Stromal cell of bone marrow (primary cell): ENCODE data around the gene CDKN1C.

Experiments
- DNase-seq: peaks from one replicate; pipeline ENCODE4 v3.0.0-alpha.2; 2012; ENCODE audit warnings: low read depth

CDKN1C gene

GRCh38 chr11:2923446-2924375 lies 38.1 kb upstream of the CDKN1C start:
- DNase-seq: no peak

DNA sequence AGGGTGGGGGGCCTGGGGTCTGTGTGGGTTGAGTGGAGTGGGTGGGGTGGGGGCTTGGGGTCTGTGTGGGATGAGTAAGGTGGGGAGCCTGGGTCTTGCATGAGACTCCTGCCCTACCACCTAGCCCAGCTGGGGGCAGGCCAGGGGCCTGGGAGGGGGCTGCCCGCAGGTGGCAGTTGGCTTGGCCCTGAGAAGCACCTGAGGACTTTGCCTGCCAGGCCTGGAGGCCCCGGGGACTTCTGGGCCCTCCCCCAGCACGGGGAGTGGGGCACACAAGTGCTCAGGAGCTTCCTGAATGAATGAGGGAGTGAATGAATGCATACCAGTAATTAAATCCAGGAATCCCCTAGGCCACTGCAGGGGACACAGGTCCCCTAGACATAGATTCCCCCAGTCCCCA lies 37.1 kb upstream of the CDKN1C start:
- DNase-seq: no peak

- DNase-seq: no peak
These were observed 36.3 kb upstream of the CDKN1C start for GRCh38 chr11:2921742-2922493.

DNA sequence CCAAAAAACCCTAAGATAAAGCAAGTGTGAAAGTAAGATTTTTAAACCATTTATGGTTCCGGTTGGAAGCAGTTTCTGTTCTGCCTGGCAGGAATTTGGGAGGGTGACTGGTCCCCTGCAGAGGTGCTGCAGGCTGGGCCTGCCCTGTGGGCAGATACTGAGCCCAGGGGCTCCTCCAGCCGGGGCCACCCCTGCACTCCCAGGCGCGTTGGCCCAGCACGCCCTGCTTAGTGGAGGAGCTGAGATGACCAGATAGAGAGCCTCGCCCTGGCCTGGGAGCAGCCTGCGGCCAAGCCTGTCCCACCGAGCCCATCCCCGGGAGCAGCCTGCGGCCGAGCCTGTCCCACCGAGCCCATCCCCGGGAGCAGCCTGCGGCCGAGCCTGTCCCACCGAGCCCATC lies 35.7 kb upstream of the CDKN1C start:
- DNase-seq: no peak

GRCh38 chr11:2920343-2920742 lies 34.8 kb upstream of the CDKN1C start:
- no peak for DNase-seq

- DNase-seq: no peak
These were observed 34.3 kb upstream of the CDKN1C start for GRCh38 chr11:2919837-2920236.

DNA sequence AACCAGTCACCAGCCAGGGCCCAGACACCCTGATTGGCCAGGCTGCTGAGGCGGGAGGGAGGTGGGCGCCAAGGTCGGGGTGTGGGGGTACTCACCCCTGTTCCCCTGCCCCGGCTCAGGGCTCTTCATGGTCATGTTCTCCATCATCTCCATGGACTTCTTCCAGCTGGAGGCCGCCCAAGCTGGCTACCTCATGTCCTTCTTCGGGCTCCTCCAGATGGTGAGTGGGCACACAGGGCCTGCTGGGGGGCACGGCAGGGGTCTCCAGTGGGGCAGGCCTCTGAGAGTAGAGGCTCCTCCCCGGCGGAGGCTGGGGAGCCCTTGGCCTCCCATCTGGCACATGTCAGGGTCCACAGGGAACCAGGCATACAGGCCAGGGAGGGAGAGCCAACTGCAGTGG lies 33.6 kb upstream of the CDKN1C start:
- DNase-seq: no peak

- DNase-seq: no peak
These were observed 32.4 kb upstream of the CDKN1C start for GRCh38 chr11:2917842-2918490.

GRCh38 chr11:2916892-2917645 lies 31.5 kb upstream of the CDKN1C start:
- no peak for DNase-seq

DNA sequence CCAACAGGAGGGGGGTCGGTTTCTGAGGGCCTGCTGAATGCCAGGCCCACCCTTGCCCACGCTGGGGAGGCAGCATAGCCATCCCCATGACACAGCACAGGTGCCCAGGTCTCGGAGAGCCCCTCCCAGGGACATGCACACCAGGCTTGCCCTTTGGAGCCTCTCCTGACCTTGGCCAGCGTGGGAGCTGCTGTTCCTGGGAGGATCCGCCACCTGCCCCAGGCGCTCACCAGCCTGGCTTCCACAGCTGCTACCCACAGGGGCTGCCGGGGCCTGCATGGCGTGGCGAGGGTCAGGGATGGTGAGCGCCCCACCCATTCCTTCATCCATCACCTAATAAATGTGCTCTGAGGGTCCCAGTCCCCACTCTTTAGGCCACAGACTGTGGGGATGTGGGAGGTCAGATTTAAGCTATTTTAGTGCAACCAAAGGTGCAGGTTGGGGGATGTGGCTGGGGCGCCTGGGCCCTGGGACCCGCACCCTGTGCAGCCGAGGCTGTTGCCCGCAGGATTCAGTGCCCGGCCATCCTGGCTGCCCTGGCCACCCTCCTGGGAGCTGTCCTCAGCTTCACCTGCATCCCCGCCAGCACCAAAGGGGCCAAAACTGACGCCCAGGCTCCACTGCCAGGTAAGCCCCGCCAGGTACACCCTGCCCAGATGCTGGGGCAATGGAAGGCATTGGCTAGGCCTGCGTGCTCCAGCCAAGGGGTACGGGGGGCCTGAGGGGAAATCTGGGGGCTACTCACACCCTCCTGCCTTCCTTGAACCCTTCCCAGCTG lies 30.7 kb upstream of the CDKN1C start:
- no peak for DNase-seq

DNA sequence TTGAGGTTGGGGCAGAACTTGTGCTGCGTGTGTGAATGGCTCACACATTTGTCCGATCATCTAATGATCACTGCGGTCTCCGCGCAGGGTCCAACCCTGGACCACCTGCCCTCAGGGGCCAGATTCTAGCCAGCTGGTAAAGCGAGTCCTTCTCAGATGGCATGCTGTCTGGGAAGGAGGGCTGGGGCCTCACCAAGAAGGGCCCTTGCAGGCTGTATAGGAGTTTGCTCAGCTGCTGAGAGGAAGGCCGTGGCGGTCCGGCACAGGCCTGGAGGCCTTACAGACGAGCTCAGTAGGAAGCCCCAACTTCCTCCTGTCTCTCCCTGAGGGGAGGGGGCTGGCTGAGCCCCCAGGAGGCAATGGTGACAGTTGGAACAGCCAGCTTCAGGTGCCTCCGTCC lies 29.9 kb upstream of the CDKN1C start:
- DNase-seq: no peak

DNA sequence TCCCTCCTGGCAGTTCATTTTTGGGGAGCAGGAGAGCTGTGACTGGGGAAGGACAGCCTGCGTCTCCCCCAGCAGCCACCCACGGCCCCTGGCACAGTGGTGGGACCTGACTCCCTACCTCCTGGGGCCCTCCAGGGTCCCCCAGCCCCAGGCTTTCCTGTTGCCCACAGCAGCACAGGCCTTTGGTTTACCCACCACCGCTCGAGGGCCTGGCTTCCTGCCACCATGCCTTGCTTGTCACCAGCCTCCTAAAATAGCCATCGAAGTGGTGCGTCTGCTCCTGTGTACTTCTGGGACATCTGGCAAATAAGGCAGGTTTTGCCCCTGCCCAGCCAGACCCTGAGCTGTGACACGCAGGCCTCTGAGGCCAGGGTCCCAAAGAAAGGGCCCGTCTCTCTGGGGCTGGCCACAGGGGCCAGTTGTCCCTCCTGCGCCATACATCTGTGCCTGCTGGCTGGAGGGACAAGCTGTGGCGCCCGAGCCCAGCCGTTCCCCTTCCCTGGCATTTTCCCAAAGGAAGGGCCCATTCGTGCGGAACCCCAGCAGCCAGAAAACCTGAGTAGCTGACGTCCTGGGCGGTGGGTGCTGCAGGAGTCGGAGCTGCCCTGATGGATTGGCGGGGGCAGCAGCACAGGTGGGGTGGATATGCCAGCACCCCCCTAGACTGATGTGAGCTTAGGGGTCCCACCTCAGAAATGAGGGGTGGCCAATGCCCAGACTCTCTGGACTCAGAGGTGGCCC lies 29.1 kb upstream of the CDKN1C start:
- no peak for DNase-seq

DNA sequence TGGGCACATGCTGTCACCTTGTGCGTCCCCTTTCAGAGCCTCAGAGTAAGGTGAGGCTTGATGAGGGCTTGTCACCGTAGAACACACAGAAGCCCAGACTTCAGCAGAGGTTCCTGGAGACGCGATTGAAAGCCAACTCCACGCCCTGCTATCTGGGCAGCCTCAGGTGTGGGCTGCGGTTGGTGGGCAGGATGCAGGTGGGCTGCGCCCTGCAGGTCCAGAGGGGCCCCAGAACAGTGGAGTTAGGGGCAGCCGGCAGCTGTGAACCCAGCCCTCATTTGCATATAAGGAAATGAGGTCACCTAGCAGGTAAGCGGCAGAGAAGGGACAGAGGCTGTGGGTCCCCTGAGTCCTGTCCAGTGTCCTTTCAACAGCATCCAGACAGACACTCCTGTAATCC lies 28.2 kb upstream of the CDKN1C start:
- no peak for DNase-seq

DNA sequence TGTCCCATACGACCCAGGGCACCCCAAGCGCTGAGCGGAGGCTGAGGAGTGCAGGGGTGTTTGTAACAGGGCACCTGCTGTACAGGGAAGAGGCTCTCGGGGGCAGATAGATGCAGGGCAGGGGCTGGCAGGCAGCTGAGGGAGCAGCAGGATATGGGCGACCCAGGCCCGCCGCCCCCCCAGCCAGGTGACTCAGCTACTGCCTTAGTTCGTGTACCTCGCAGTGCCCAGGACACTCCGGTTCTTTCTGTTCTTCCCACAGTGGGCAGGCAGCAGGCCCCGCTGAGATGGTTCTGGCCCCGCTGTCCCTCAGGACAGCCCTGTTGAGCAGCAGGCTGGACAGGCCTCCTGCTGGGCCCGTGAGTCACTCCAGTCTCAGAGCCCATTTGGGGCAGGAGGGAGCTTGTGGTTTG lies 27.4 kb upstream of the CDKN1C start:
- DNase-seq: no peak

DNA sequence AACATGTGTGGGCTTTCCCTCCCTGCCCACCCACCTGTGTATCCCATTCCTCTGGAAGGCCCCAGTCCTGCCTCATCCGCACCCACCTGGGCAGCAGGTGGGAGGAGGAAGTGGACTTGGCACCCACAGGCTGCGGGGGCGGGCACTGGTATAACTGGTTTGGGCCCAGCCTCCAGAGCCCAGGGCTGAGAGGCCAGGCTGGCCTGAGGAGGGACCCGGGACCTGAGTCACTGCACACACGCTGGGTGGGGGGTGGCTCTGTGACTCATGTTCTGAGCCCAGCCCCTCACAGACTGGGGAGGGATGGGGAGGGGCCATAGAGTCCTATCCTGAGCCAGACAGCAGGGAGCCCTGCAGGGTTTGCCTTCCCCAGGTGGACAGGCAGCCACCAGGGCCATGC lies 26.9 kb upstream of the CDKN1C start:
- peak; percentile 67 for DNase-seq

DNA sequence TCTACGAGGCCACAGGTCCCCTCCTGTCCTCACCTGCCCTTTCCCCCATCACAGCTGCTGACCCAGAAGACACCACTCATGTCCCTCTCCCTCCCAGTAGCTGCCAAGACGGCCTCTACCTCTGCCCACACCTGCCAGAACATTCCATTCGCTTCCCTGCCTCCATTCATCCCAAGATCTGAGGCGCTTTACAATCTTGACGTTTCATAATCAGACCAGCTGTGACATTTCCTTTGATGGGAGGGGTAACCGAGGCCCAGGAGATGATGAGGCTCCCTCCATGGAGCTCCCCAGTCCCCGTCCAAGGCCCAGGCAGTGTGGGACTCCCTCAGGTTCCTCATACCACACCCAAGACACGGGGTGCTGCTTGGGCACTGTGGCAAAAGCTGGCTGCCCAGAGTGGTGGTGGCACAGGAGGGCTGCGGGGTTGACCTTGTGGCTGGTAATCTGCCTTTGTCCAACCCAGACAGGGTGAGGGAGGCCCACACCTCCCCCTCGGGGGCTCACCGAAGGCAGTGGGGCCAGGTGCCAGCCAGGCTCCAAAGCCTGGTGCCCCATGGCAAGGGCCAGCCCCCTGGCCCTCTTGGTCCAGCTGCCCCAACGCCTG lies 26.3 kb upstream of the CDKN1C start:
- no peak for DNase-seq

GRCh38 chr11:2911088-2911784 lies 25.7 kb upstream of the CDKN1C start:
- no peak for DNase-seq

- DNase-seq: no peak
These were observed 24.9 kb upstream of the CDKN1C start for GRCh38 chr11:2910401-2910955.
